ENCODE data around the gene SLC16A2.

GRCh38 chrX:74446876-74447275, 25.6 kb downstream of the SLC16A2 start:
- TF ChIP-seq, protein P1, sequence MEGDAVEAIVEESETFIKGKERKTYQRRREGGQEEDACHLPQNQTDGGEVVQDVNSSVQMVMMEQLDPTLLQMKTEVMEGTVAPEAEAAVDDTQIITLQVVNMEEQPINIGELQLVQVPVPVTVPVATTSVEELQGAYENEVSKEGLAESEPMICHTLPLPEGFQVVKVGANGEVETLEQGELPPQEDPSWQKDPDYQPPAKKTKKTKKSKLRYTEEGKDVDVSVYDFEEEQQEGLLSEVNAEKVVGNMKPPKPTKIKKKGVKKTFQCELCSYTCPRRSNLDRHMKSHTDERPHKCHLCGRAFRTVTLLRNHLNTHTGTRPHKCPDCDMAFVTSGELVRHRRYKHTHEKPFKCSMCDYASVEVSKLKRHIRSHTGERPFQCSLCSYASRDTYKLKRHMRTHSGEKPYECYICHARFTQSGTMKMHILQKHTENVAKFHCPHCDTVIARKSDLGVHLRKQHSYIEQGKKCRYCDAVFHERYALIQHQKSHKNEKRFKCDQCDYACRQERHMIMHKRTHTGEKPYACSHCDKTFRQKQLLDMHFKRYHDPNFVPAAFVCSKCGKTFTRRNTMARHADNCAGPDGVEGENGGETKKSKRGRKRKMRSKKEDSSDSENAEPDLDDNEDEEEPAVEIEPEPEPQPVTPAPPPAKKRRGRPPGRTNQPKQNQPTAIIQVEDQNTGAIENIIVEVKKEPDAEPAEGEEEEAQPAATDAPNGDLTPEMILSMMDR (IDR thresholded peaks at IDR 0.05; ENCODE audit: borderline replicate concordance, extremely low read depth, low read length, poor library complexity, severe bottlenecking): no peak
- TF ChIP-seq EZH2 (IDR thresholded peaks at IDR 0.05; ENCODE audit: borderline replicate concordance, low read depth, low read length, severe bottlenecking): no peak

All from DND-41 (cell line).